PC-9 (cell line): ENCODE data around the gene NUP50.

ENCODE experiments used
- CTCF ChIP-seq: fragments of 200-600 bp; sonication (generic); conservative IDR thresholded peaks from 2 replicates; pipeline ENCODE4 v1.6.1; 2017; ENCODE audit warnings: mixed run types, antibody characterized with exemption, mild to moderate bottlenecking, moderate library complexity
- EZH2 ChIP-seq: fragments of 200-600 bp; sonication (generic); IDR thresholded peaks from 2 replicates; pipeline ENCODE4 v1.8.0; 2017; ENCODE audit warnings: antibody characterized with exemption, low read depth

DNA sequence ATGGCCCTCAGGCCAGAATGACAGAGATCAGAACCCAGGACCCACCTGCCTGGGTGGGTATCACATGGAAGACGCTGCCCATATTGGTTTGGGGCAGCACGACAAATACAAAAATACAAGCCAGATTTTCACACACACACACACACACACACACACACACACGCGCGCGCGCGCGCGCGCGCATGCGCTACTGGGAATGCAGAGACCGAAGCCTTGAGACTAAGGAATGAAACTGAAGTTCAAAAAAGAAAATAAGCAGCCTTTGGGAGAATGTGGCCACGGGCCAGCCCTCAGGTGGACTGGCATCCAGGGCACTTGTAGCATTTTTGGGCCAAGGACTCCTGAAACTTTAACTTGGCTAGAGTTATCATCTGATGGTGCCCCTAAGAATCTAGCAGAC, 21.3 kb upstream of the NUP50 start:
- TF ChIP-seq CTCF = no peak
- no peak for TF ChIP-seq EZH2
